Measurements from ENCODE around the gene MAB21L3.
"Not testable (repeated sequence)": the region's sequence is repeated elsewhere in the genome, so short reads cannot be mapped to it uniquely, and the experiment has no call there.

Gene MAB21L3

GRCh38 chr1:116138277-116138792, 27.1 kb downstream of the MAB21L3 start:
- no peak for DNase-seq (ENCODE audit: low spot score)

- DNase-seq (ENCODE audit: low spot score), result no peak
Measured at GRCh38 chr1:116139592-116140134, 28.5 kb downstream of the MAB21L3 start.

DNA sequence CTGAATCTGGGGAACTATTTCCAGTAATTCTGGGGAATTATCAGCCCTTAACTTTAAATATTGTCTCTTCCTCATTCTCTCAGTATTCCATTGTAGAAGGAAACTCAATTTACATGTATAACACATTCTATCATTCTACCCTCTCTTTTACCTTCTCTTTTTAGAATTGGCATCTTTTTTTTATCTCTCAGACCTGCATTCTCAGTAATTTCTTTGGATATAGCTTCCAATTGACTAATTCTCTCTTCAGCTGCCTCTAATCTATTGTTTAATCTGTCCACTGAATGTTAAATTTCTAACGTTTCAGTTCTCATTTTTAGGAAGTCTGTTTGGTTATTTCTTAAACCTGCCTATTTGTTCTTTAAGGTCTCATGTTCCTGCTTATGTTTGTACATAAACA, 33.0 kb downstream of the MAB21L3 start:
- no peak for DNase-seq (ENCODE audit: low spot score)

- DNase-seq (ENCODE audit: low spot score), result not testable (repeated sequence)
Measured at GRCh38 chr1:116146447-116147113, 35.4 kb downstream of the MAB21L3 start.

DNA sequence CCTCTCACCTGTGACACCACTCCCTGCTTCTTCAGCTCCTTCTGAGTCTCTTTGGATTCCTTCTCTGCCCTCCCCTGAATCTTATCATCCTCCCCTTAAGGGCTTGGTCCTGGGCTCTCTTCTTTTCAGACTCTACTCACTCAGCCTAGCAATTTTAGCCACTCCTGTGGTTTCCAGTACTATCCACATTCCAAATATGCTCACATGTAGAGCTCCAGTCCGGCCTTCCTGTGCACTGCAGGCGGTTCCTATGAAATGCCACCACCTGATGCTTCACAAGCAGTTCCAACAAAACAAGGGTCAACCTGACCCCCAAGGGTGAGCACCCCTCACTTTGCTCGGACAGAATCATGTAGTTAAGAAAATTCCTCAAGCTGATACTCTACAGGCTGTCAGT, 35.9 kb downstream of the MAB21L3 start:
- no peak for DNase-seq (ENCODE audit: low spot score)

- DNase-seq (ENCODE audit: low spot score), result peak; percentile 55
Measured at GRCh38 chr1:116147972-116148371, 36.8 kb downstream of the MAB21L3 start.

DNA sequence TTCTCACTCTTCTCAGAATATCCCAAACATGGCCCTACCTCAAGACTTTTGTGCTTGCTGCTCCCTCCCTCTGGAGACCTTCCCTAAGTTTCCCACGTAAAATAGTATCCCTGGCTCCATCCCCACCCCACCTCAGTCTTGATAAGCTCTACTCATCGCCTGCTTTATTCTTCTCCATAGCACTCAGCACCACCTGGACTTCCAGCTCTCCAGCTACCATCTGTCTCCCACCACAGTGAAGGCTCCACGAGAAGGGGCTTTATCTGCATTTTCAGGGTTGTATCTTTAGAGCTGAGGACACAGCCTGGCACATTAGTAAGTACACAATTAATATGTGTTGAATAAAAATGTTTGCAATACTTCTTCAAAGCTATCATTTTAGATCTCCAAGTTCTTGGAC, 37.8 kb downstream of the MAB21L3 start:
- DNase-seq (ENCODE audit: low spot score), result no peak

DNA sequence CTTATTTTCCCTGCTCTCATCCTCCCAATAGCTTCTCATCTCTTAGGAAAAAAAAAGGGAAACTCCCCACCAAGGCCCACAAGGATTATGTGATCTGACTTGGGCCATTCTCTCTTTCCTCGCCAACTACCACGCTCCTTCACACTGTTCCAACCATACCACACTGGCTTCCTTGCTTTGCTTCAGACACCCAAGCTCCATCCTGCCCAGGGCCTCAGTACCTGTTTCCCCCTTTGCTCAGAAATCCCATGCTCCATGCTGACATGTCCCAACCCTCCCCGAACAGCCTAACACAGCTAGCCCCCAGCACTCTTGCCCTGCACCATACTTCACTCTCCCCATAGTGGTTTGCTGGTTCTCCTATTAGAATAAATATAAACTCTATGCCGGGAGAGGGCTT, 39.2 kb downstream of the MAB21L3 start:
- DNase-seq (ENCODE audit: low spot score), result no peak

DNA sequence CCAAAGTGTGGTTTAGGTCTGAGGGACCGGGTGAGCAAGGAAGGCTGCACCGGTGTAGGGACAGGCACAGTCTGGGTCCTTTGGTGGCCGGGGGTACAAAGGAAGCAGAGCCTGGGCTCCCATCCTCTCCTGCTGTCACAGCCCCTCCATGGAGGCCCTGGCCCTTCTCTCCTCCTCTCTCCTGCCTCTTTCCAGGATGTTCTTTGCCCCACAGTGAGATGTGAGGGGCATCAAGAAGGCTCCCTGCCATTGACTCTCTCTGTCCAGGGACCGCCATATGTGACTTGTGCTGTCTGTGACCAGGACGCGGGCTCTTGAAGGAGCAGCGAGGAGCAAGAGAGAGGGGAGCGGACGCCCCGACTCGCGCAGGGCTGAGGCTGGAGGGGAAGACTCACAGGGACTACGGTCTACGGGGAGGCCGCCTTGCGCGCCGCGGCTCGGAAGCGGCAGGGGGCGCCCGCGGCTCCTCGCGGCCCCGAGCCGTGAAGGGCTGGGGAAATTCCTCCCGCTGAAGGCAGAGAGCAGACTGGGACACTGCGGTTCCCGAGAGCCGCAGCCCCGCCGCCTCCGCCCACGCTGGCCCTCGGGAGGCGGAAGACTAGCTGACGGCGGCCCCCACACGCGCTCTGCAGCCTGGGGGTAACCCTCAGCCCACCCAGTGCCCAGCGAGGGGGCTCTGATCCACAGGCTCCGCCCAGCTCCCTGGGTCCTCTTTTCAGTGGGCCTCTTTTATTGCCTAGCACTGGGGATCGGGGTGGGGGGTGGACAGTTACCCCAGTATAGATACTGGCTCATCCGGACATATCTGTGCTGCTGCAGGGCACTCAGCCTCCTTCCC, 40.8 kb downstream of the MAB21L3 start:
- peak; percentile 70 for DNase-seq (ENCODE audit: low spot score)

DNA sequence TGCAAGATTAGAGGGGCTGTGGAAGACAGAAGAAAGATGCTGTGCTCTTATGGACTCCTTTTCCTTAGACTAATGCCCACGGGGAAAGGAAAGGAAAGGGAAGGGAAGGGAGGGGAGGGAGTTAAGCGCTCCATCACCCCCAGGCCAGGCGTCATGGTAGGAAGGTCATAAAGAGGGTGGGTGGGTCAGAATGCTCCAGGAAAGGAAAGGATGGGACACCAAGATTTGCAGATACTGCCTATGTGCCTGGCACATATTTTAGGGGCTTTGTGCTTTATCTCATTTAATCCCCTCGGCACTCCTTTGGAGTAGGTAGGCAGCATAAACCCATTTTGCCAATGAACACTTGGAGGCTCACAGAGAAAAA, 41.4 kb downstream of the MAB21L3 start:
- DNase-seq (ENCODE audit: low spot score), result no peak

GRCh38 chr1:116152950-116153691, 41.9 kb downstream of the MAB21L3 start:
- DNase-seq (ENCODE audit: low spot score), result no peak

DNA sequence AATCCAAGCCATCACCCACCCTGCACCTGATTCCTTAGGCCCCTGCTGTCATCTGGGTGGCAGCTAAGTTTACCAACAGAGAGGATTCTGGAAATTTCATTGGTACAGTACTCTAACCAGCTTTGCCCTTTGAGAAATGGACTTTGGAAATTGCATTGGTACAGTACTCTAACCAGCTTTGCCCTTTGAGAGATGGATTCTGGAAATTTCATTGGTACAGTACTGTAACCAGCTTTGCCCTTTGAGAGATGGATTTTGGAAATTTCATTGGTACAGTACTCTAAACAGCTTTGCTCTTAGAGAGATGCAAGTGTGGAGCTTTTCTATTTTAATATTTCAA, 42.5 kb downstream of the MAB21L3 start:
- no peak for DNase-seq (ENCODE audit: low spot score)

- no peak for DNase-seq (ENCODE audit: low spot score)
Measured at GRCh38 chr1:116154536-116154935, 43.3 kb downstream of the MAB21L3 start.

- DNase-seq (ENCODE audit: low spot score), result no peak
Measured at GRCh38 chr1:116157096-116157495, 45.9 kb downstream of the MAB21L3 start.

DNA sequence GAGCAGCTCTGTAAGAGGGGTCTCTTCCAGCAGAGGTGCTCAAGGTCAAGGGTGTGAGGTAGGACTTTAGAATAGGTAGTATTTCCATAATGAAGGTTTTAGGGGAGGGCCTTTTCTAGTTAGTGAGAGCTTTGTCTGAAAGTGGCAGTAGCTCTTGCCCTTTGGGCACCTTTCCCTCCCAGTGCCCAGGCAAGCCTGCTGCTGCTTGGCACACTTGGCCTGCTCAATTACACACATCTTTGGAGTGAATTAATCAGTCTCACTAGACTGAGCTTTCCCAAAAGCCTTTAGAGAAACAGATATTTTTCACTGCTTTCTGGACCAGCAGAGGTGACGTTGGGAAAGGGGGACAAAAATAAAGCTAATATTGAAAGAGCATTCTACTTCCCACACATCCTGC, 48.0 kb downstream of the MAB21L3 start:
- no peak for DNase-seq (ENCODE audit: low spot score)

DNA sequence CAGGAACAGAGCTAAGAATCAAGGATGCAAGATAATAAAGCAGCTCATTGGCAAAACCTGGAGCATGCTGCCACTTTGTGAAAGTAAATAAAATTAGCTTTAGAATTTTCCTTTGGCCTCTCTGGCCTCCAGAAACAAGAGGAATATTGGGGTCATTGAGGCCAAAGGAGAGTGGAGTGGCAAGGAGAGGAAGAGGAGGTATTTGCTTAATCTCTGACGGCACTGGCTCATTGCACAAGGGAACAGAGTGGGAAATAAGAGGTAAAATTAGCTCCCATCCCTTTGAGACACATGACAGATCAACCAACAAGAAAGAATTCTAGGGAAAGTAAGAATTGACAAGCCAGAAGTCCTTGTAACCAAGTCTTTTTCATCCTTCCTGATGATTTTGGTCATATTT, 48.4 kb downstream of the MAB21L3 start:
- DNase-seq (ENCODE audit: low spot score), result no peak

- DNase-seq (ENCODE audit: low spot score), result no peak
Measured at GRCh38 chr1:116161390-116161789, 50.2 kb downstream of the MAB21L3 start.

DNA sequence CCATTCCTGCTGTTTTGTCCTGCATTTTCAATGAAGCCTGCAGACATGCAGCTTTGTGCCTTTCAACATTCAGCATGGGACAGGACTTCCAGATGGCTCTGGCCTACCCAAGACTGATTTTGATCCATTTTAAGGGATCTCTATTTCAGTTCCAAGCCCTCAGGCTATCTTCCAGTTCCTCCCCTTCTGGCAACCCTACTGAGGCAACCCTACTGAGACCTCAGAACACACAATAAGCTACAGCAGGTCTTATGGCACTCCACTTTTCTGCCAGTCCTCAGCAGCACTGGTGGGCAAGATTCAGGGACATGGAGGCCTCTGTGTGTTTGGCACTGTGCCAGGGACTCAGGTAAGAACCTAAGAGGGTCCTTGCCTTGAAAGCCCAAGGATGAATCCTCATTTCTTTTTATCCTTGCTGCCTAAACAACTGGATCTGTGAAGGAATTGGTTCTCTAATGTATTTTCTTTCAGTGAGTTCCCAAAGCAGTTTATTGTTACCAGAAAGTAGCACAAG, 50.7 kb downstream of the MAB21L3 start:
- no peak for DNase-seq (ENCODE audit: low spot score)

GRCh38 chr1:116163533-116163932, 52.3 kb downstream of the MAB21L3 start:
- DNase-seq (ENCODE audit: low spot score), result no peak

GRCh38 chr1:116164150-116164549, 53.0 kb downstream of the MAB21L3 start:
- no peak for DNase-seq (ENCODE audit: low spot score)

DNA sequence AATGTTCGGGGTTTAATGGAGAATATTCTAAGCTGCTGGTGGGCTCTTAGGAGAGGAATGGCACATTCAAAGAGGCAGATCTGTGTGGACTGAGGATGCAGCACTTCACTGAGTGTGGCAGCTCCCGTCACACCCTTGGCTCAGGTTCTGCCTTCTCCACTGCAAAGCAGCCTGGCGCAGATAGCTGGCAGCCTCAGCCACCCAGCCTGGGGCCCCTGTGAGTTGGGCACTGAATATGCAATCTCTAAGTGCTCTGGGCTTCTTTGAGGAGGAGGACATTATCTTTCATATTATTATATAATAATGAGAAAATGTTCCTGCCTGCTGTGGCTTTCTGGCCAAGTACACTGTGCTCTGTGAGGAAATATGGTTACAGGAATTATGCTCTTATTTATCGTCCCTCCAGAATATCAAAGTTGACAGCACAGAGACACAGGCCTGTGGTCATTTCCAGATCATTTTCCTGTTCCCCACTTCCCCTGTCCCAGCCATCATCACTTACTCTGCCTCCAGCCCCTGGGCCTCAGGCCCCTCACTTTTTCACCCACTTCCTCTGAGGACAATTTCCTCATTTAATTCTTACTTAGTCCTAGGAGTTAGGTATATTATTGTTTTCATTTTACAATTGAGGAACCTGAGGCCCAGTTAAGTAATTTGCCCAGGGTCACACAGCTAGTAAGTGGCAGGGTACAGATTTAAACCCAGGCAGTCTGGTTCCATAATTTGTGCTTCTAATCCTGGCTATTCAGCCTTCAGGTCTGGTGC, 53.6 kb downstream of the MAB21L3 start:
- DNase-seq (ENCODE audit: low spot score), result no peak

DNA sequence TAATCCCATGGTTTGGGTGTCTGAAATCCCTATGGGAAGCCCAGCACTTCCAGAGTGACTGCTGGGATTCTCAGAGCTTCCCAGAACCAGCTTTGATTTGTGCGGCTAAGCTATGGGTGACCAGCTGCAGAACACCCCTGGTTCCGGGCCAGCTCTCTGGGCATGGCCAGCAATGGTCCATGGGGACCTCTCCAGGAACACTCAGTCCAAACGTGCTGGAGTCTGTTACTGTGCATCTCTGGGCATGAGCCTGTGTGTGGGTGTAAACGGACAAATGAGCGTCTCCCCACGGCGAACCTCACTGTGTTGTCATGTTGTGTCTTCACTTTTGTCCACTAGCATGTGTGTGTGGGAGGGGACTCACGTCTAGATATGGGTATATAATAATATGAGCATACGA, 54.4 kb downstream of the MAB21L3 start:
- DNase-seq (ENCODE audit: low spot score), result no peak
